AG04450 (cell line): ENCODE measurements around the gene FOXN1. TPM values are rescaled to one million over a fixed set of nuclear protein-coding genes. Genes with fewer than 3 reads are reported as not detected.

Experiments
- CTCF ChIA-PET: fragments of 300-600, 350-600 bp; formaldehyde crosslinking; extraction: SDS; loops from one replicate; lab custom pipeline; 2022; ENCODE audit warnings: antibody characterized with exemption, inconsistent platforms; lab: Charles Lee
- POLR2A ChIA-PET: fragments of 350-600 bp; formaldehyde crosslinking; extraction: SDS; loops from one replicate; lab custom pipeline; 2021; ENCODE audit warnings: antibody characterized with exemption, inconsistent platforms; lab: Yijun Ruan, JAX
- DNase-seq: peaks from one replicate; pipeline ENCODE4 v3.0.0-alpha.2; 2011; ENCODE audit warnings: low read depth, low spot score
- H3K27ac ChIP-seq: one replicate; pipeline ENCODE4 v1.5.1; 2012; ENCODE audit warnings: low read depth, low read length, control low read depth
- H3K27me3 ChIP-seq: one replicate; pipeline ENCODE4 v1.6.0; 2012; ENCODE audit warnings: low read length; ENCODE audit not compliant: control insufficient read depth, insufficient read depth
- H3K4me3 ChIP-seq: 2 replicates; pipeline ENCODE4 v1.5.1; 2011; ENCODE audit warnings: mild to moderate bottlenecking, low read depth, low read length, control low read depth
- H3K9me3 ChIP-seq: 2 replicates; pipeline ENCODE4 v1.5.1; 2012; ENCODE audit warnings: low read length; ENCODE audit not compliant: control insufficient read depth, insufficient read depth
- polyA plus RNA-seq: library from polyadenylated mRNA; depleted of rRNA; stranded (reverse); fragments of >200 nt; gene quantifications from 2 replicates; pipeline ENCODE4 v1.2.3, GENCODE V29; 2011
- TF ChIP-seq, protein P1 (sequence below): IDR thresholded peaks from 2 replicates; pipeline ENCODE4 v1.5.1; 2011; ENCODE audit warnings: low read depth, low read length, control low read depth, inconsistent platforms

The FOXN1 gene
- polyA plus RNA-seq, 1 experiment: not detected

GRCh38 chr17:28514561-28515002 is 8.4 kb downstream of the FOXN1 start:
- CTCF ChIA-PET: no interaction called here

GRCh38 chr17:28515518-28515917 is 9.4 kb downstream of the FOXN1 start:
- H3K9me3 ChIP-seq: no peaks in the 10 kb centered on the region
- ChIA-PET POLR2A (no interaction called here), CTCF (no interaction called here)
- no peak for DNase-seq
- TF ChIP-seq, protein P1, sequence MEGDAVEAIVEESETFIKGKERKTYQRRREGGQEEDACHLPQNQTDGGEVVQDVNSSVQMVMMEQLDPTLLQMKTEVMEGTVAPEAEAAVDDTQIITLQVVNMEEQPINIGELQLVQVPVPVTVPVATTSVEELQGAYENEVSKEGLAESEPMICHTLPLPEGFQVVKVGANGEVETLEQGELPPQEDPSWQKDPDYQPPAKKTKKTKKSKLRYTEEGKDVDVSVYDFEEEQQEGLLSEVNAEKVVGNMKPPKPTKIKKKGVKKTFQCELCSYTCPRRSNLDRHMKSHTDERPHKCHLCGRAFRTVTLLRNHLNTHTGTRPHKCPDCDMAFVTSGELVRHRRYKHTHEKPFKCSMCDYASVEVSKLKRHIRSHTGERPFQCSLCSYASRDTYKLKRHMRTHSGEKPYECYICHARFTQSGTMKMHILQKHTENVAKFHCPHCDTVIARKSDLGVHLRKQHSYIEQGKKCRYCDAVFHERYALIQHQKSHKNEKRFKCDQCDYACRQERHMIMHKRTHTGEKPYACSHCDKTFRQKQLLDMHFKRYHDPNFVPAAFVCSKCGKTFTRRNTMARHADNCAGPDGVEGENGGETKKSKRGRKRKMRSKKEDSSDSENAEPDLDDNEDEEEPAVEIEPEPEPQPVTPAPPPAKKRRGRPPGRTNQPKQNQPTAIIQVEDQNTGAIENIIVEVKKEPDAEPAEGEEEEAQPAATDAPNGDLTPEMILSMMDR: no peak
- no peak overlapping the region for H3K27ac ChIP-seq
- H3K4me3 ChIP-seq: no peak overlapping the region
- H3K27me3 ChIP-seq: peaks cover 37% of the 10 kb centered on the region

More at GRCh38 chr17:28514561-28515002, 8.4 kb downstream of the FOXN1 start:
- Histone ChIP-seq H3K27ac (no peak overlapping the region), H3K27me3 (peaks cover 38% of the 10 kb centered on the region), H3K4me3 (no peak overlapping the region), H3K9me3 (no peaks in the 10 kb centered on the region)
- DNase-seq: no peak
- POLR2A ChIA-PET: no interaction called here
- TF ChIP-seq, protein P1: no peak

DNA sequence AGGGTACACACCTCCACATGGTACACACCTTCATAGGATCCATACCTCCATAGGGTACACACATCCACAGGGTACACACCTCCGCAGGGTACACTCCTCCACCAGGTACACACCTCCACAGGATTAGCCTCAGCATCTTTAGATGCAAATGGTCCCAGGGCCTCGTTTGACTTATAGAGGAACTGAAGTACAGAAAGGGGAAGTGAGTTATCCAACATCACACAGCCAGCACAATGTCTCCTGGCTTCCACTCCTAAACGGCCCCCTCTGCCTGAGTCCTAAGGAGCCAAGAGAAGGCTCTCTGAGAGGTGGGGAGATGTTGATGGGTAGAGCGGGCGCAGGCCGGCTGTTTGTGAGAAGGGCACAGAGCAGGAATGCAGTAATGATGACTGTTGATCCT is 12.0 kb downstream of the FOXN1 start:
- ChIA-PET POLR2A (no interaction called here), CTCF (no interaction called here)
- no peaks in the 10 kb centered on the region for H3K9me3 ChIP-seq
- H3K4me3 ChIP-seq: no peak overlapping the region
- no peak overlapping the region for H3K27ac ChIP-seq
- TF ChIP-seq, protein P1: no peak
- DNase-seq: no peak
- peaks cover 35% of the 10 kb centered on the region for H3K27me3 ChIP-seq

DNA sequence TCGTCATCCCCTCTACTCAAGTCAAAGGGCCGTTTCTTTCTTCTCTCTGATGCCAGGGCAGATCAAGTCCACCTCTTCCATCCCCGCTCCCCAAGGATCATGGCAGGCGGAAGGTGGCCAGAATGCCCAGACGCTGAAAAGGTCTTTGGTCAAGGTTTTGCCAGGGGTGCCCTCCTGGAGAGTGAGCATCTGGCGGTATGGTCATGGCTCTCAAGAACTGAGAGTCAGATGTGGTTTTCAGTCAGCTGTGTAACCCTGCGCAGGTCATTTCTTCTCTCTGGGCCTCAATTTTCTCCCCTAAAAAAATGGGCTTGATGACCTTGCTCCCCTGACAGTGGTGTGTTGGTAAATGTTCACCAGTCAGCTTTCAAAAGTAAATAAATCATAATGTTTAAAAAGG is 12.4 kb downstream of the FOXN1 start:
- POLR2A ChIA-PET: no interaction called here
- TF ChIP-seq, protein P1: no peak
- no peaks in the 10 kb centered on the region for H3K9me3 ChIP-seq
- no peak overlapping the region for H3K27ac ChIP-seq
- H3K4me3 ChIP-seq: no peak overlapping the region
- CTCF ChIA-PET: no interaction called here
- no peak for DNase-seq
- H3K27me3 ChIP-seq: peaks cover 32% of the 10 kb centered on the region

DNA sequence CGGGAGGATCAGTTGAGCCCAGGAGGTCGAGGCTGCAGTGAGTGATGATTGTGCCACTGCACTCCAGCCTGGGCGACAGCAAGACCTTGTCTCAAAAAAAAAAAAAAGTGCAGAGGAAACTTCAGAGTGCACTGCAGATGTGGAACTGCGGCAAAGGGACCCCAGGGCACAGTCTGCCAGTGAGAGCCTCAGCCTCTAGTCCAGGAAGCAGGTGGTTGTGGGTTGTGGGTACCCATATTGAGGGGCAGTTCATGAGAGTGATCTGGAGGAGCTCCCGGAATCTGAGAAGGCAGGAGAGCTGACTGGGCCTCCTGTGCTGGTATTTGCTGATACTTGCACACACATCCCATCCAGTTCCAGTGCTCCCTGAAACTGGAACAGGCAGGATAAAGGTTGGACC is 13.1 kb downstream of the FOXN1 start:
- H3K27me3 ChIP-seq: peaks cover 28% of the 10 kb centered on the region
- no peak overlapping the region for H3K4me3 ChIP-seq
- no peak overlapping the region for H3K27ac ChIP-seq
- ChIA-PET POLR2A (no interaction called here), CTCF (interaction anchor here (0.6 kb wide), 1 partner anchor 22 kb away, joined by 4 read pairs; no protein-coding TSS in a partner anchor)
- no peak for DNase-seq
- H3K9me3 ChIP-seq: no peaks in the 10 kb centered on the region
- TF ChIP-seq, protein P1: no peak
